WTC11 (cell line): Measurements from ENCODE around the gene GBF1.

Experiments used
- ZNF396 ChIP-seq: fragments of 250-450 bp; sonication (Bioruptor Pico); IDR thresholded peaks from 2 replicates; pipeline ENCODE4 v1.8.0; 2021; ENCODE audit warnings: mild to moderate bottlenecking, moderate library complexity, borderline replicate concordance
- TF ChIP-seq, protein P1 (sequence below): sonication (generic); formaldehyde crosslinking; IDR thresholded peaks from 2 replicates; pipeline ENCODE4 v1.8.1; 2022; ENCODE audit warnings: low read depth, mild to moderate bottlenecking, moderate library complexity, missing genetic modification reagents, borderline replicate concordance
- TF ChIP-seq, protein P2 (sequence below): sonication (generic); formaldehyde crosslinking; IDR thresholded peaks from 2 replicates; pipeline ENCODE4 v1.8.0; 2022; ENCODE audit warnings: missing genetic modification reagents

DNA sequence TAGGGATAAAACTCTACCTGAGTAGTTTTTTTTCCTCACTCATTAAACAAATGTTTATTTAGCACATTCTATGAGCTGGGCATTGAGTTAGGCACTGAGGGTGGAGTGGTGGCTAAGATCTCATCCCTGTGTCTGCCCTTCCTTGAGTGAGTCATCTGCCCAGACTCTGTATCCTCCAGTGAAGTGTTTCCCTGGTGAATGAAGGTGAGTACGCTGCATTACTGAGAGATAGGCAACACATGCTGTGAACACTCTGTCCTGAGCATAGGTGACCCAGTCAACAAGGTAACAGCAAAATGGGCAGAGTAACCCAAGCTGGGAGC lies 9.8 kb upstream of the GBF1 start:
- TF ChIP-seq ZNF396 (CRISPR knock-in tag) = no peak
- TF ChIP-seq, protein P1, sequence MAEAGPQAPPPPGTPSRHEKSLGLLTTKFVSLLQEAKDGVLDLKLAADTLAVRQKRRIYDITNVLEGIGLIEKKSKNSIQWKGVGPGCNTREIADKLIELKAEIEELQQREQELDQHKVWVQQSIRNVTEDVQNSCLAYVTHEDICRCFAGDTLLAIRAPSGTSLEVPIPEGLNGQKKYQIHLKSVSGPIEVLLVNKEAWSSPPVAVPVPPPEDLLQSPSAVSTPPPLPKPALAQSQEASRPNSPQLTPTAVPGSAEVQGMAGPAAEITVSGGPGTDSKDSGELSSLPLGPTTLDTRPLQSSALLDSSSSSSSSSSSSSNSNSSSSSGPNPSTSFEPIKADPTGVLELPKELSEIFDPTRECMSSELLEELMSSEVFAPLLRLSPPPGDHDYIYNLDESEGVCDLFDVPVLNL (CRISPR knock-in tag) = no peak
- TF ChIP-seq, protein P2, sequence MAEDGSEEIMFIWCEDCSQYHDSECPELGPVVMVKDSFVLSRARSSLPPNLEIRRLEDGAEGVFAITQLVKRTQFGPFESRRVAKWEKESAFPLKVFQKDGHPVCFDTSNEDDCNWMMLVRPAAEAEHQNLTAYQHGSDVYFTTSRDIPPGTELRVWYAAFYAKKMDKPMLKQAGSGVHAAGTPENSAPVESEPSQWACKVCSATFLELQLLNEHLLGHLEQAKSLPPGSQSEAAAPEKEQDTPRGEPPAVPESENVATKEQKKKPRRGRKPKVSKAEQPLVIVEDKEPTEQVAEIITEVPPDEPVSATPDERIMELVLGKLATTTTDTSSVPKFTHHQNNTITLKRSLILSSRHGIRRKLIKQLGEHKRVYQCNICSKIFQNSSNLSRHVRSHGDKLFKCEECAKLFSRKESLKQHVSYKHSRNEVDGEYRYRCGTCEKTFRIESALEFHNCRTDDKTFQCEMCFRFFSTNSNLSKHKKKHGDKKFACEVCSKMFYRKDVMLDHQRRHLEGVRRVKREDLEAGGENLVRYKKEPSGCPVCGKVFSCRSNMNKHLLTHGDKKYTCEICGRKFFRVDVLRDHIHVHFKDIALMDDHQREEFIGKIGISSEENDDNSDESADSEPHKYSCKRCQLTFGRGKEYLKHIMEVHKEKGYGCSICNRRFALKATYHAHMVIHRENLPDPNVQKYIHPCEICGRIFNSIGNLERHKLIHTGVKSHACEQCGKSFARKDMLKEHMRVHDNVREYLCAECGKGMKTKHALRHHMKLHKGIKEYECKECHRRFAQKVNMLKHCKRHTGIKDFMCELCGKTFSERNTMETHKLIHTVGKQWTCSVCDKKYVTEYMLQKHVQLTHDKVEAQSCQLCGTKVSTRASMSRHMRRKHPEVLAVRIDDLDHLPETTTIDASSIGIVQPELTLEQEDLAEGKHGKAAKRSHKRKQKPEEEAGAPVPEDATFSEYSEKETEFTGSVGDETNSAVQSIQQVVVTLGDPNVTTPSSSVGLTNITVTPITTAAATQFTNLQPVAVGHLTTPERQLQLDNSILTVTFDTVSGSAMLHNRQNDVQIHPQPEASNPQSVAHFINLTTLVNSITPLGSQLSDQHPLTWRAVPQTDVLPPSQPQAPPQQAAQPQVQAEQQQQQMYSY (CRISPR knock-in tag) = no peak
